HG03575 (cell line): ENCODE results near the gene RRP9.

Experiments
- ATAC-seq: cut with Tn5 transposase; IDR thresholded peaks from one replicate; pipeline ENCODE4 v1.9.1; 2021; ENCODE audit not compliant: unreplicated experiment, insufficient number of reproducible peaks, low FRiP score; ENCODE audit errors: extremely low read depth

Gene RRP9

DNA sequence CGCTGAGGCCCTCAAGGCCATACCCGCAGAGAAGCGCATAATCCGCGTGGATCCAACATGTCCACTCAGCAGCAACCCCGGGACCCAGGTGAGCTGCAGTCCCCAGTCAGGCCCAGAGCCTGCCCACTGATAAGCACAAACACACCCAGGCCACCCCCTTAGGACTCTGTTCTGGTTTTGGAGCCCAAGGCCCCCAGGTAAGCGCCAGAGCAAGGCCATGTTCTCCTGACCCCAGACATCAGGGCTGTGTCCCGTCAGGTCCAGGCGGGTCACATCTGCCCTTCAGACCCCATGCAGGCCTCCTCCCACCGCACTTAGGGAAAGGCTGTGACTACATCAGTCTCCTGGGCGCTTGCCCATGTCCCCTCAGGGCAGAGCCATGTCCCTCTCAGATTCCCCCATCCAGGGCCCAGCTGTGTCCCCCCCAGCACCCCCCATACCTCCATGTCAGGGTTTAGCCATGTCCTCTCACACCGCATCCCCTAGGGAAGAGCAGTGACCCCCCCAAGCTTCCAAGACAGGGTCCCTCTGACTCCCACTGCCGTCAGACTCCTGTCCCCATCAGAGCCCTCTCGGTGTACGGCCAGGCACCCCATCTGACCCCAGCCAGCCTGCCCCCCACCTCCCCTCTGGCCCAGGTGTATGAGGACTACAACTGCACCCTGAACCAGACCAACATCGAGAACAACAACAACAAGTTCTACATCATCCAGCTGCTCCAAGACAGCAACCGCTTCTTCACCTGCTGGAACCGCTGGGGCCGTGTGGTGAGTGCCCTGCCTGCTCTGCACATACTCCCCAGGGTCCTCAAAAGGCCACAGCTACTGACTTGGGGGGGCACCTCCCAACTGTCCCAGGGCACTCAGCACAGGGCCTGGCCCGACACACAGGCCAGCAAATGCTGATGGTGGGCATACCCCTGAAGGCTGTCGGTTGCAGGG, 2.0 kb upstream of the RRP9 start:
- no peak for ATAC-seq

- no peak for ATAC-seq
Observed at GRCh38 chr3:51942603-51943450, 1.1 kb upstream of the RRP9 start.

DNA sequence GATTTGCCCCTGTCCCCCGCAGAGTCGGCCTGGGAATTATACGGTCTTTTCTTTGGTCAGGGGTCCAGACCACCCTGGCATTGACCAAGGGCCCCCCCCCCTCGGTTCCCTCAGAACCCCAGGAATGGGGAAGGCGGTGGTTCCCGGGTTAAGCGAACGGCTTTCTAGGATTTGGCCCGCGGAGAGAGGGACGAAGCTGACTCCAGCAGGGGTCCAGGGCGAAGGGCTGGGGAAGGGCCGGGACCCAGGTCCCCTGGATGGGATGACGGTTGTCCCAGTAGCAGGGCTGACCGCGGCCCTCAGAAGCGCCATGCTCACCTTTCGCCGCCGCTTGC, 274 bp downstream of the RRP9 start:
- no peak for ATAC-seq

GRCh38 chr3:51940648-51941462, 849 bp downstream of the RRP9 start:
- ATAC-seq, result no peak

- no peak for ATAC-seq
Observed at GRCh38 chr3:51938780-51939425, 2.8 kb downstream of the RRP9 start.

DNA sequence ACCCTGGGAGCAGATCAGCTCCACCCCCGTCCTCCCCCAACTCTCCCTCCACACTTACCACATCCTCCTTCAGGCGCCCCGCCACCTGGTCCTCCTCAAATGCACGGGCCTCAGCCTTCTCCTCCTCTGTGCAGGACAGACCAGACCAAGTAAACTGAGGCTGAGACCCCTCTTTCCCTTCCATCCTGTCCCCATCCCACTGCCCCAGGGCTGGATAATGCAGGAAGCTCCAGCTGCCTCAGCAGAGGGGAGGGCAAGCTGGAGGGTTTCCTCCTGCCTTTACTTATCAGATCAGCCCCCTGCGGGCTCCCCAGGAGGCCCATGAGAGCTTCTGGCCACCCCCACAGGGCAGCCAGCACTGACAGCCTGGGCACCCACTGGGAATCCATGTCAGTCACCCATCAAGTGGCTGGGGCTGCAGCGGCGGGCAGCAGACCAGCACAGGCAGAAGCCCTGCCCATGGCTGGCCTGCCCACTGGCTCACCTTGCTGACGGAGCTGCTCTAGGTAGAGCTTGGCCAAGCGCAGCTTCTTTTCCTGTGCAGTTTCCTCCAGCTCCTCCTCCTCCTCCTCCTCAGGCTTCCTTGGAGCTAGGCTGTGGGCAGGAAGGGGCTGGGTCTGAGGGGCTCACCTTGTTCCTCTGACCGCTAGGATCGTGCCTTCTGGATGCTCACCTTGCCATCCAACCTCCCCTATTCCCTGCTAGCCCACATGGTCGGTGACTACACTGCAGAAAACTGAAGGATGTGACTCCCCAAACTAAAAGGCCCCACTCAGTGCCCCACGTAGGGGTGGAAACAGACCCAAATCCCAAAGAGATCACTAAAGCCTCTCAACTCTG, 3.9 kb downstream of the RRP9 start:
- ATAC-seq, result no peak

- ATAC-seq, result no peak
Observed at GRCh38 chr3:51937014-51937413, 4.7 kb downstream of the RRP9 start.

GRCh38 chr3:51935886-51936755, 5.6 kb downstream of the RRP9 start:
- no peak for ATAC-seq

- ATAC-seq, result no peak
Observed at GRCh38 chr3:51934991-51935885, 6.5 kb downstream of the RRP9 start.

- ATAC-seq, result no peak
Observed at GRCh38 chr3:51934139-51934850, 7.4 kb downstream of the RRP9 start.

- no peak for ATAC-seq
Observed at GRCh38 chr3:51933471-51934138, 8.1 kb downstream of the RRP9 start.

DNA sequence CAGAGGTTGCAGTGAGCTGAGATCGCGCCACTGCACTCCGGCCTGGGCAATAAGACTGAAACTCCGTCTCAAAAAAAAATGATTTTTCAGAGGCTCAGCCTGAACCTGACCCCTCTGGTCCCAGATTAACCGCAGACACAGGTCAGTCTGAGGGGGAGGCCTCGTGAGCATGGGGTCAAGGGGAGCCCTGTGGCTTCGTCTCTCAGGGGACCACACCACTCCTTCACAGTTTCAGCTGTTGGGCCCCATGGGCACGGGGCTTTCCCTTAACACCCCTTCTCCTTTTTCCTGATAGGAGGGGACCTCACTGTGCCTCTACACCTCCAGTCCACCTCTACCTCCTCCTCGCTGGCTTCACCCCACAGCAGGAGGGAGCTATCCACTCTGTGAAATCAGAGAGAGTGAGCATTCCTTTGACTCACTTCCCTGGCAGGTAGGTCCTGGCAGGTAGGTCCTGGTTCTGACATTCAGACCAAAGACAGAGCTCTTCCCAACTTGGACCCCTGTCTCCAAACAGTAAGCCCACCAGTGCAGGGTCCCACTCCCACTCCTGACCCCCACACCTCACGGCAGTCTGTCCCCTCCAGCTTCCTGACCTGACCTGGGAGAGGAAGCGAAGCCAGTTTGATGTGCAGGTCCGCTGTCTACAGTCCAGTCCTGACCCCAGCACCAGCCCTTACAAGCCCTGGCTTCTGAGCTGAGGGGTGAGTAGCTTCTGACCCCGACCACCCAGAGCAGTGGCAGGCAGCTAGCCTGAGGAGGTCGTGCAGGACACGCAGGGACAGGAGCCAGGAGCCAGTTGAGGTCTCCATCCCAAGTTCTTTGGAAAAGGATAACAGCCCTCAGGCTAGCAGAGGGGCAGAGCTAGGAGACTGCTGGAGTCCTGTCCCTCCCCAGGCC, 9.0 kb downstream of the RRP9 start:
- no peak for ATAC-seq

DNA sequence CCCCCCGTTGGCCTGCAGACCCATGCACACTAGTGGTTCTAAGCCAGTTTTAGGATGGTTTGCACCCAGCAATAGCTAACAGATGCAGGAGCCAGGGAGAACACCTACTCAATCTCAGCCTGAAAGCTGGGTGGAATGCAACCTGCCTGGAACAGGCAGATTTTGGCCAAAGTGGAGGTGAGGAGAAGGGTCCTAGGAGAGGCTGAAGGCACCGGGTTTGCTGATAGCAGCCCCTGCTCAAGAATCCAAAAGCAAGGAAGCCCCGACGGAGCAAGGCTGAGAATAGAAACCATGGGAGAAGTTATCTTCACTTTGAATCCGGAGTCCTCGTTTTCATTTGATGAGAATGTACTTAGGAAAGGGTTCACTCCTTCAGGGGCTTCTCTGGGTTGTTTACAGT, 9.9 kb downstream of the RRP9 start:
- ATAC-seq, result no peak

- no peak for ATAC-seq
Observed at GRCh38 chr3:51930439-51930838, 11.3 kb downstream of the RRP9 start.
